ENCODE data around the gene AQP4.

The AQP4 gene

DNA sequence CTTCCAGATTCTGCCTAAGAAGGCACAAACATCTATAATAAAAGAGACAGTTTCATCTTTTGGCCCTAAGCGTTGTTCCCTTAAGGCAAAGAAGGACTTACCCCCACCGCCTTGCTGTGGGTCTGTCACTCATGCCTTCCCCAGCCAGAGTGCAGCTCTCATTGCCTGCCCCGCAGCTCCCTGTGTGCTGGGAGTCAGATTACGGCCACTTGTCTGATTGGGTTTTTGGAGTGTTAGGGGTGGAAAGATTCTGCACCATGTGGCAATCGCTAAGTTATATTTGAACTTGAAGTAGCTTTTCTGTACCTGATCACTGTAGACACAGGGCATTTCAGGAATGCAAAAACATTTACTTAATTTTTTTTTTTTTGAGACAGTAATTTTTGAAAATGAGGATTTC is at the start of gene AQP4:
Gene AQP4 (minus strand): TSS at position 151 of the 400 bp plus-strand sequence. CDS start 18 bp downstream, at position 133.
- Histone ChIP-seq H3K27me3 (ENCODE audit: insufficient read depth, low read length) (0 out of 2 replicates have a peak, but pooled peaks cover 5% of the 10 kb centered on the region), H2AFZ (ENCODE audit: low read length) (no peak within 1 kb of the TSS), H3F3A (ENCODE audit: insufficient read depth, low read length) (no peaks in the 10 kb centered on the region), H3K9me2 (ENCODE audit: low read depth, low read length) (no peaks in the 10 kb centered on the region), H3K27ac (ENCODE audit: low read depth, low read length, poor library complexity, severe bottlenecking) (no peak within 1 kb of the TSS), H3K4me1 (ENCODE audit: insufficient read depth, low read length, severe bottlenecking) (no peaks in the 10 kb centered on the region), H3K9ac (ENCODE audit: low read length) (no peak within 1 kb of the TSS), H4K20me1 (ENCODE audit: insufficient read depth, low read length) (no peaks in the 10 kb centered on the region), H3K36me3 (ENCODE audit: insufficient read depth, low read length) (no peaks in the 10 kb centered on the region), H3K79me2 (ENCODE audit: insufficient read depth, low read length) (no peaks in the 10 kb centered on the region), H3K9me3 (ENCODE audit: low read length) (no peaks in the 10 kb centered on the region), H3K4me2 (ENCODE audit: low read length) (no peak within 1 kb of the TSS), H3K4me3 (ENCODE audit: low read depth, low read length, poor library complexity, severe bottlenecking) (no peak within 1 kb of the TSS)
- TF ChIP-seq, protein P1, sequence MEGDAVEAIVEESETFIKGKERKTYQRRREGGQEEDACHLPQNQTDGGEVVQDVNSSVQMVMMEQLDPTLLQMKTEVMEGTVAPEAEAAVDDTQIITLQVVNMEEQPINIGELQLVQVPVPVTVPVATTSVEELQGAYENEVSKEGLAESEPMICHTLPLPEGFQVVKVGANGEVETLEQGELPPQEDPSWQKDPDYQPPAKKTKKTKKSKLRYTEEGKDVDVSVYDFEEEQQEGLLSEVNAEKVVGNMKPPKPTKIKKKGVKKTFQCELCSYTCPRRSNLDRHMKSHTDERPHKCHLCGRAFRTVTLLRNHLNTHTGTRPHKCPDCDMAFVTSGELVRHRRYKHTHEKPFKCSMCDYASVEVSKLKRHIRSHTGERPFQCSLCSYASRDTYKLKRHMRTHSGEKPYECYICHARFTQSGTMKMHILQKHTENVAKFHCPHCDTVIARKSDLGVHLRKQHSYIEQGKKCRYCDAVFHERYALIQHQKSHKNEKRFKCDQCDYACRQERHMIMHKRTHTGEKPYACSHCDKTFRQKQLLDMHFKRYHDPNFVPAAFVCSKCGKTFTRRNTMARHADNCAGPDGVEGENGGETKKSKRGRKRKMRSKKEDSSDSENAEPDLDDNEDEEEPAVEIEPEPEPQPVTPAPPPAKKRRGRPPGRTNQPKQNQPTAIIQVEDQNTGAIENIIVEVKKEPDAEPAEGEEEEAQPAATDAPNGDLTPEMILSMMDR (IDR thresholded peaks at IDR 0.05; ENCODE audit: low read length) = no peak
- TF ChIP-seq EZH2 (IDR thresholded peaks at IDR 0.05; ENCODE audit: borderline replicate concordance, low read length) = no peak

DNA sequence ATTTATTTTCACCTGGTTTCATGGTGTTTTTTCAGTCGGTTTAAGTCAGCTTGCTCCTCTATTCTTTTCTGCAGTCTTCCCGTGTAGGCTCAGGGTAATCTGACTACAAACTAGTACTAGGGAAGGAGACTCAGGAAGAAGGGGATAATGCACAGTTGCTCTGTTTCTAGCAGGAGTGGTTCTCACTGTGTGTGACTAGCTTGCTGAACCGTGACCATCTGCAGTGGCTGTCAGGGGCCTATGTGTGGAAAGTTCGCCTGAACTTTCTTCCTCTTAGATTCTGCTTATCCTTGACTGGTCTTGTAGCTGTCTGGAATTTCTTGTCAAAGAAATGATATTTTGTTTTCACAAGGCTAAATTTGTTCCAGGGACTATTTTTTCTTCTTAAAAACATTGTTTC is 46.3 kb upstream of the AQP4 start:
- H3K79me2 ChIP-seq (ENCODE audit: insufficient read depth, low read length) = no peaks in the 10 kb centered on the region
- H3K4me3 ChIP-seq (ENCODE audit: low read depth, low read length, poor library complexity, severe bottlenecking) = no peak overlapping the region
- no peak overlapping the region for H3K9ac ChIP-seq (ENCODE audit: low read length)
- H3K9me3 ChIP-seq (ENCODE audit: low read length) = no peaks in the 10 kb centered on the region
- H2AFZ ChIP-seq (ENCODE audit: low read length) = no peak overlapping the region
- no peaks in the 10 kb centered on the region for H3K36me3 ChIP-seq (ENCODE audit: insufficient read depth, low read length)
- TF ChIP-seq EZH2 (IDR thresholded peaks at IDR 0.05; ENCODE audit: borderline replicate concordance, low read length) = no peak
- TF ChIP-seq, protein P1 (IDR thresholded peaks at IDR 0.05; ENCODE audit: low read length) = no peak
- no peaks in the 10 kb centered on the region for H3K9me2 ChIP-seq (ENCODE audit: low read depth, low read length)
- peaks cover 3% of the 10 kb centered on the region; the same call in 1 of the 2 replicates for H3K27me3 ChIP-seq (ENCODE audit: insufficient read depth, low read length)
- no peaks in the 10 kb centered on the region for H3F3A ChIP-seq (ENCODE audit: insufficient read depth, low read length)
- H3K27ac ChIP-seq (ENCODE audit: low read depth, low read length, poor library complexity, severe bottlenecking) = no peak overlapping the region
- no peaks in the 10 kb centered on the region for H3K4me1 ChIP-seq (ENCODE audit: insufficient read depth, low read length, severe bottlenecking)
- H3K4me2 ChIP-seq (ENCODE audit: low read length) = no peak overlapping the region
- H4K20me1 ChIP-seq (ENCODE audit: insufficient read depth, low read length) = no peaks in the 10 kb centered on the region

GRCh38 chr18:26909599-26910290 is 44.2 kb upstream of the AQP4 start:
- Histone ChIP-seq H3K9ac (ENCODE audit: low read length) (no peak overlapping the region), H3K4me2 (ENCODE audit: low read length) (no peak overlapping the region), H3F3A (ENCODE audit: insufficient read depth, low read length) (no peaks in the 10 kb centered on the region), H3K9me3 (ENCODE audit: low read length) (no peaks in the 10 kb centered on the region), H3K27ac (ENCODE audit: low read depth, low read length, poor library complexity, severe bottlenecking) (no peak overlapping the region), H3K27me3 (ENCODE audit: insufficient read depth, low read length) (no peaks in the 10 kb centered on the region), H3K4me3 (ENCODE audit: low read depth, low read length, poor library complexity, severe bottlenecking) (no peak overlapping the region), H3K36me3 (ENCODE audit: insufficient read depth, low read length) (no peaks in the 10 kb centered on the region), H3K9me2 (ENCODE audit: low read depth, low read length) (no peaks in the 10 kb centered on the region), H3K4me1 (ENCODE audit: insufficient read depth, low read length, severe bottlenecking) (no peaks in the 10 kb centered on the region), H2AFZ (ENCODE audit: low read length) (no peak overlapping the region), H3K79me2 (ENCODE audit: insufficient read depth, low read length) (no peaks in the 10 kb centered on the region), H4K20me1 (ENCODE audit: insufficient read depth, low read length) (no peaks in the 10 kb centered on the region)
- TF ChIP-seq, protein P1 (IDR thresholded peaks at IDR 0.05; ENCODE audit: low read length) = no peak
- no peak for TF ChIP-seq EZH2 (IDR thresholded peaks at IDR 0.05; ENCODE audit: borderline replicate concordance, low read length)
